Measurements from ENCODE around the gene CHKA.

Gene CHKA

DNA sequence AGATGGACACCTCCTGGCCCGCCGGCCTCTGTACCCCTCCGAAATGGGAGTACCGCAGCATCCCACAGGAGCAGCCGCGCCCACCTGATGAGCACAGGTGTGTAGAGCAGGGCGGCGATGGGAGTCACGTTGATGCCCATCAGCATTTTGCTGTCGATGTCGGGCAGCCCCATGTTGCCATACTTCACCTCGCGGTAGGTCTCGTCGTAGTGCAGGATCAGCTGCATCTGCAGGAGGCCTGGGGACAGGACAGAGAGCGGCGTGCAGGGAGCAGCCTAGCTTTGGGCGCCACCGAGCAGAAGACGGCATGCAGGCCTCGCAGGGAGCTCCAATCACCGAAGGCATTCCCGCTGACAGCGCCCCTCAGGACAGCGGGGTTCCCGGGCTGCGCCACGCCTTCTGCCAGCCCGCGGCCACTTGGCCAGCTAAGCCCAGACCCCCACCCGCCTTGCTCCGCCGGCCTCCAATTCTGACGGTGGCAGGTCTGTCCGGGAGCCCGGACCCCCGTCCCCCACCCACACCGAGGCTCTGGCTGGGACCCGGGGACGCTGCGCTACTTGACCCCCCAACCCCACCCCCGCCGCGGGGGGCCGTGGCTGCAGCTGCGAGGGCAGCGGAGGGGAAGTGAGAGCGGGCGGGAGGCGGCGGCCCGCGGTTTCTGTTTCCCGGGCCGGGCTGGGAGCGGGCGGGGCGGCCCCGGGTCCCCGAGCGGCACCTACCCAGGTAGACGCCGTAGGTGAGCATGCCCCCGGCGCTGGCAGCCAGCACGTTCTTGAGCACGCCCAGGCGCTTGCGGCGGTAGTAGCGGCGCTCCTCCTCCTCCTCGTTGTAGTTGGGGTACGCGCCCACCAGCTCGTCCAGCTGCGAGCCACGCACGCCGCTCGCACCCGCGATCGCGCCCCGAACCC, 118.0 kb downstream of the CHKA start:
- WGBS, 2 experiments (ENCODE audit: insufficient coverage in 2 of 2): 22% methylated on average over 52 to 59 of the region's 86 CpGs
- no peaks in the 10 kb centered on the region for H3K36me3 ChIP-seq (ENCODE audit: control insufficient read depth, insufficient read depth, low read length)
- H3K27ac ChIP-seq (ENCODE audit: low read depth, low read length, severe bottlenecking): no peak overlapping the region
- no peaks in the 10 kb centered on the region for H3K9me3 ChIP-seq (ENCODE audit: control insufficient read depth, low read length)
- H3K4me3 ChIP-seq (ENCODE audit: extremely low read depth, insufficient read depth, low read length, poor library complexity, severe bottlenecking): peak overlapping the region; percentile 50
- H3K4me1 ChIP-seq (ENCODE audit: control insufficient read depth, insufficient read depth, low read length, poor library complexity, severe bottlenecking): no peaks in the 10 kb centered on the region
